SW 1271 (cell line): ENCODE results near the gene TRAPPC2B.

Experiments
- DNase-seq, 2 experiments: peaks; one replicate each; lab custom pipeline; 2025; lab: John Stamatoyannopoulos, UW

Gene TRAPPC2B

GRCh38 chr19:57362997-57363687 lies at the start of gene TRAPPC2B, which contains the start of gene ZNF547:
Gene TRAPPC2B, plus strand, starts transcription at chr19:57363551. Its CDS starts 1,283 bp downstream, at chr19:57364834.
Gene ZNF547, plus strand, starts transcription at chr19:57363551. Its CDS starts 5,005 bp downstream, at chr19:57368556.
- DNase-seq, result peak; percentile 93 to 95

DNA sequence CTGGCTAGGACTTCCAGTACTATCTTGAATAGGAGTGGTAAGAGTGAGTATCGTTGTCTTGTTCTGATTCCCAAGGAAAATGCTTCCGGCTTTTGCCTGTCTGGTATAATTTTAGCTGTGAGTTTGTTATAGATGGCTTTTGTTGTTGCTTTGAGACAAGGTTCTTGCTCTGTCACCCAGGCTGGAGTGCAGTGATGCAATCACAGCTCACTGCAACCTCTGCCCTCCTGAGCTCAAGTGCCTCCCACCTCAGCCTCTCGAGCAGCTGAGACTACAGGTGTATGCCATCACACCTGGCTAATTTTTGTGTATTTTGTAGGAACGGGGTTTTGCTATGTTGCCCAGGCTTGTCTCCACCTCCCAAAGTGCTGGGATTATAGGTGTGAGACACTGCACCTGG lies 49.2 kb upstream of the TRAPPC2B start:
- DNase-seq, result no peak

- DNase-seq, result no peak
These were observed 45.8 kb upstream of the TRAPPC2B start for GRCh38 chr19:57317503-57317902.

DNA sequence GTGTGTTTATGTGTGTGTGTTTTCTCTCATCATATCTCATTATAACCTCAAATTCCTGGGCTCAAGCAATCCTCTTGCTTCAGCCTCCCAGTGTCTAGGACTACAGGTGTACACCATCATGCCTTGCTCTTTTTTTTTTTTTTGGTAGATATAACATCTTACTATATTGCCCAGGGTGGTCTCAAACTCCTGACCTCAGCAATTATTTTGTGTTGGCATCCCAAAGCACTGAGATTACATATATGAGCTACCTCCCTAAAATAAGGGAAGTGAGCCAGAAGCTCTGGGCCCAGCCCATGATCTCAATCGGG lies 43.5 kb upstream of the TRAPPC2B start:
- no peak for DNase-seq

DNA sequence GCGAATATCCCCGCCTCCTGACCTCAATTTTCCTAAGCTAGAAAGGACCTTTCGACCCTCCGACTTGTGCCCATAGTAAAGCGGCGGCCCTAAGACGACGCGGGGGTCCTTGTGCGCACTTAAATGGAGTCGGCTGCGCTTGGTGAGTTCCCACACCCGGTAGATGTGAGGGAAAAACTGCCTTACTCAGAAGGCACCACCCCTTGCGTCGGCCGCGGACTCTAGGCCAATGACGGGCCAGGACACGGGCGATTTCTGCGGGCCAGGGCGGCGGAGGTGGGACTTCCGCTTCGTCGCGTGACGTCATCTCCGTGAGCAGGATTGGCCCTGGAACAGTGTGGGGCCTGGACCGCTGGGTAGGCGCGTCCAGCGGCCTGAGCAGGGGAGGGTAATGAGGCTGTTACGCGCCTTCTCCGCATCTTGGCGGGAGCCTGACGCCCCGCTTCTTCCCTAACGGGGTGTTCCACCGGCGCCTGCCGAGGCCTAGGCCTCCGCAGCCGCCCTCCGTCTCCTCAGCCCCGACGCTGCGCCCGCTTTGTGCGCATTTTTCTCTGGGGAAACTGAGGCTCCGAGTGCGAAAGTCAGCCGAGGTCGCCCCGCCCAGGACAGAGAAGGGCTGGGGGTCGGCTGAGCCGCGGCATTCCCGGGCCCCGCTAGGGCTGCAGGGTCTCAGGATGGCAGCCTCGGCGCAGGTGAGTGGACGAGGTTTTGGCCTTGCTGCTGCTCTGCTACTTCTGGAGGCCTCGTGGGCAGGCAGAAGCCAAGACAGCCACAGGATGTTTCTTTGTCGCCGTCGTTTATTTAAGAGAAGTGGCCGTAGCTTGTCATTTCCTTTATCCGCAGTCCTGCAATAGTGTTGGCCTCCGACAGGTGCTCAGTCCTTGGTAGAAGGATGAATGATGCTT lies 42.9 kb upstream of the TRAPPC2B start, which contains the start of gene ZNF543:
ZNF543 (plus strand) TSS at position 293 of the 905 bp plus-strand sequence; CDS start at position 675, 382 bp downstream.
- DNase-seq, result peak; percentile 87

DNA sequence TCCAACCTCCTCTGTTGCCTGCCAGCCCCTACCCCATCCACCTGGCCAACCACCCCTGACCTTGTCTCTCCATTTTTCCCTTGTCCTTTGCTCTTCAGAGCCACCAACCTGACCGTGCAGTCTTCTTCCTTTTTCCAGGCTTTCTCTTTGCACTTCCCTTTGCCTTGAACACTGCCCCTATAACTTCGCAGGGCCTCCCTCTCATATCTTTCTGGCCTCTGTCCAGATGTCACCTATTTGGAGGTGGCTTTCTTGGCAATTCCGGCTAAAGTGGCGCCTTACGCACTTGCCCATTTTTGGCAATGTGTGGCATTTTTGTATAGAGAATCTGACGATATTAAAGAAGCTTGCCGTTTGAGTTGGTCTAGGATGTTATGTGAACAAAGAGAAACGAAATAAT lies 42.2 kb upstream of the TRAPPC2B start:
- no peak for DNase-seq

DNA sequence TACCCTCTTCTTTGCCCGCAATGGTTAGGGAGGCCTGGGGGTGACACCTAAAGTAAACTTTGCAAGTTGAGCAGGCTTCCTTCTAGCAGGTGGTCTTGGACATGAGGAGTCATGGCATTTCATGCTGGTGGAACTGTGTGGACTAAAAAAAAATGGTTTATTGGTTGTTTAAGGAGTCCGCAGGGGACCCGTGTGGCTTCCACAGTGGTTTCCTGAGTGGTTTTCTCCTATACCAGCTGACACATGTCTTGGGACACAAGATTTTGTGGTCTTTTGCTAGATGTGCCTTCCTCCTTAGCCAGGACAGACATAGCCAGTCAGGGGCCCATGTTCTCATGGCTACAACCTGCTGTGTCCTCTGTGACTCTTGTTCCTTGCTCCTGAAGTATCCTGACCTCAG lies 41.6 kb upstream of the TRAPPC2B start:
- DNase-seq, result no peak

DNA sequence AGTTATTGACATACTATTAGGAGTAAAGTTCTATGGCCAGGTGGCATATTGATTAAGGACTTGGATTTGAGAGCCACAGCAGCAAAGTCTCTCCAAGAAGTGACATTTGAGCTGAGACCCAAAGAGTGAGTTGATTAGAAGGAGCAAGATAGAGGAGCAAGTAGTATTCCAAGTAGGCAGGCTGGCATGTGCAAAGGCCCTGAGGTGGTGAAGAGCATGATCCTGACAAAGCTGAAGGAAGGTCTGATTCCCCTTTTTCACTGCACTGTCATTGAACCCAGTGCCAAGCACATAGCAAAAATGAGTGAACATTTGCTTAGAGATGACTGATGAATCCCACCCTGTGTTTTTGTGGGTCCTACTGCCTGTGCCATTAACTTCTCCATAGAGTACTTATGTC lies 38.4 kb upstream of the TRAPPC2B start:
- no peak for DNase-seq

DNA sequence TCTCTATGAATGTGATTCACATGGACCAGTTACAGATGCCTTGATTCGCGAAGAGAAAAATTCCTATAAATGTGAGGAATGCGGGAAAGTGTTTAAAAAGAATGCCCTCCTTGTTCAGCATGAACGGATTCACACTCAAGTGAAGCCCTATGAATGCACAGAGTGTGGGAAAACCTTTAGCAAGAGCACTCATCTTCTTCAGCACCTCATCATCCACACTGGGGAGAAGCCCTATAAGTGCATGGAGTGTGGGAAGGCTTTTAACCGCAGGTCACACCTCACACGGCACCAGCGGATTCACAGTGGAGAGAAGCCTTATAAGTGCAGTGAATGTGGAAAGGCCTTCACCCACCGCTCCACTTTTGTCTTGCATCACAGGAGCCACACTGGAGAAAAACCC lies 35.4 kb upstream of the TRAPPC2B start:
- DNase-seq, result no peak

GRCh38 chr19:57334191-57334590 lies 29.2 kb upstream of the TRAPPC2B start:
- DNase-seq, result no peak

GRCh38 chr19:57338877-57339276 lies 24.5 kb upstream of the TRAPPC2B start:
- no peak for DNase-seq

DNA sequence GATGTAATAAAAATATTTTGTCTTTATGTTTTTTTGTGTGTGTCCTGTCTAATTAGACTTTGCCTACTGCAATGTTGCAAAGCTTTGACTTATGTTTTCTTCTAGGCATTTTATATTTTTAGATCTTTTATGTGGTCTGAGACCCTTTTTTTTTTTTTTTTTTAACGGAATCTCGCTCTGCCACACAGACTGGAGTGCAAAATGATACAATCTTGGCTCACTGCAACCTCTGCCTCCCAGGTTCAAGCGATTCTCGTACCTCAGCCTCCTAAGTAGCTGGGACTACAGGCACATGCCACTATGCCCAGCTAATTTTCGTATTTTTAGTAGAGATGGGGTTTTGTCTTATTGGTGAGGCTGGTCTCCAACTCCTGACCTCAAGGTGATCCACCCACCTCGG lies 20.8 kb upstream of the TRAPPC2B start:
- DNase-seq, result no peak

GRCh38 chr19:57348136-57348535 lies 15.2 kb upstream of the TRAPPC2B start:
- no peak for DNase-seq

GRCh38 chr19:57350877-57351805 lies 12.2 kb upstream of the TRAPPC2B start, which contains the start of gene ZNF304:
Gene ZNF304, plus strand, starts transcription at chr19:57351271. Its CDS starts 394 bp downstream, at chr19:57351665.
- DNase-seq, result peak; percentile 57 to 89

DNA sequence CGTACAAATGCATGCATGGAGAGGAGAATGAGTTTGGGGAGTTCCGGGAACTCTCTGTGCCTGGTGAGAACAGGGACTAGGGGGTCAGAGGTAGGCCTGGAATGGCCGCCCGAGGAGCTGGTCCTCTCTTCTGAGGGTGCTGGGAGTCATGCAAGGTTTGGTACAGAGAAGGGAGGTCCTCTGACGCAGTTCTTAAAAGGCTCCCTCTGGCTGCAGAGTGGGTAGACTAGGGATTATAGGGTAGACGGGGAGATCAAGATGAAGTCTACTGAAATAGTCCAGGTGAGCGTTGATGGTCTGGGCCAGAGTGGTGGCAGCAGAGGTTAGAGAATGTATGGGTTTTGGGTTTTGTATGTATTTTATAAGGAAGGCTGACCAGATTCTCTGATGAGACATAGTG lies 11.5 kb upstream of the TRAPPC2B start:
- no peak for DNase-seq

- no peak for DNase-seq
These were observed 7.4 kb upstream of the TRAPPC2B start for GRCh38 chr19:57355916-57356315.

DNA sequence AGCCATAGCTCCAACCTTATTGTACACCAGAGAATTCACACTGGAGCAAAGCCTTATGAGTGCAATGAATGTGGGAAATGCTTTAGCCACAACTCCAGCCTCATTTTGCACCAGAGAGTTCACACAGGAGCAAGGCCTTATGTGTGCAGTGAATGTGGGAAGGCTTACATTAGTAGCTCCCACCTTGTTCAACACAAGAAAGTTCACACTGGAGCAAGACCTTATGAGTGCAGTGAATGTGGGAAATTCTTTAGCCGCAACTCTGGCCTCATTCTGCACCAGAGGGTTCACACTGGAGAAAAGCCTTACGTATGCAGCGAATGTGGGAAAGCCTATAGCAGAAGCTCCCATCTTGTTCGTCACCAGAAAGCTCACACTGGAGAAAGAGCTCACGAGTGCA lies 5.9 kb upstream of the TRAPPC2B start:
- no peak for DNase-seq

- no peak for DNase-seq
These were observed 4.1 kb upstream of the TRAPPC2B start for GRCh38 chr19:57359300-57359699.

GRCh38 chr19:57362419-57362818 lies 932 bp upstream of the TRAPPC2B start:
- DNase-seq, result no peak

DNA sequence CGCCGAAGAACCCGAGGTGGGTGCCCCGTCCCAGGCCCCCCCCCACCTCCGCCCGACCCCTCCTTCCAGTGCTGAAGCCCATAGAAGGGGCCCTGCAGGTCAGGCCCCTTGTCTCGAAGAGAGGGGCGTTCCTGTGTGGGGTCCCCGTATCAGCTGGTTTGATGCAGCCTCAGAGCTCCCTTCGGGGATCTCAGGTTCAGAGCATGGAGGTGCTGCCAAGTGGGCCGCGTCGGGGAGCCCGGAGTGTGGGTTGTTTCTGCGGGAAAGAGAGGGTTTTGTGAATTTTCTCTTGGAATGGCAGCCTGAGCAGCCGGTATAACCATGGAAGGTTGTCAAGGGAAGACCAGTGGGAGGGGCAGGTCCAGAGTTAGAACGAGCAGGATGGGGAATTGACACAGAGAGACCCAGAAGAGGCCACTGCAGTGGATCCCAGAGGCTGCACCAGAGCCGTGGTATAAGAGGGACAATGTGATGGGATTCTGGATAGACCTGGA lies 384 bp downstream of the TRAPPC2B start:
- DNase-seq, result no peak

DNA sequence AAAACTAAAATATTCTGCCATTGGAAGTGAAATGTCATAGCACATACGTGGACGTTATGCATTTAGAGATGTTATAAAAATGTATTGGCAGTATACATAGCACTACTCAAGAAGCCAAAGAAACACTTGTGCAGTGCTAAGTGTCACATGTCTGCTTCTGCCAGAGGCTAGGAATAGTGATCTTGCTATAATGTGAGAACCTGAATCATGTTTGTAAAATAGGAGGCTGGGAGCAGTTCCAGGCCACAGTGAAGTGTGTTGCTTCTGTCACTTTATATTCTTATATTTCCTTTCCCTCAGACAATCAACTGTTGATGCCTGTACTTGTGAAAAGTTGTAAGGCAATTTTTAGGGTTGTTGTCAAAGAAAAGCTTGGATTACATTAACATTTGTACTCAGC lies 3.4 kb downstream of the TRAPPC2B start:
- no peak for DNase-seq

- no peak for DNase-seq
These were observed 10.8 kb downstream of the TRAPPC2B start for GRCh38 chr19:57374179-57374578.
